Measurements from ENCODE around the gene PATE2.

- TF ChIP-seq POLR2A (IDR thresholded peaks at IDR 0.05) (no peak), CTCF (IDR thresholded peaks at IDR 0.05) (no peak)
Observed at GRCh38 chr11:125807909-125808308, 29.3 kb upstream of the PATE2 start.

Measured in suprapubic skin (tissue), 3 donors.